H9 (cell line): ENCODE measurements around the gene SHISA8. TPM values are rescaled to one million over a fixed set of nuclear protein-coding genes. Genes with fewer than 3 reads are reported as not detected.

Source experiments
- DNase-seq: peaks from one replicate; pipeline ENCODE4 v3.0.0-alpha.2; 2017
- H2AFZ ChIP-seq: one replicate; pipeline ENCODE4 v1.6.1; 2013; ENCODE audit warnings: mild to moderate bottlenecking, low read length, control low read depth, moderate library complexity
- H2AK5ac ChIP-seq: 2 replicates; pipeline ENCODE4 v1.6.1; 2013; ENCODE audit warnings: low read length, control low read depth, mixed read lengths; ENCODE audit not compliant: insufficient read length
- H2BK120ac ChIP-seq: one replicate; pipeline ENCODE4 v1.6.1; 2013; ENCODE audit warnings: low read depth, mild to moderate bottlenecking, low read length, control low read depth, inconsistent platforms; ENCODE audit not compliant: poor library complexity, severe bottlenecking
- H2BK12ac ChIP-seq: 2 replicates; pipeline ENCODE4 v1.6.1; 2013; ENCODE audit warnings: low read length, control low read depth, mixed read lengths, low read depth; ENCODE audit not compliant: insufficient read length
- H2BK15ac ChIP-seq: 2 replicates; pipeline ENCODE4 v1.6.1; 2013; ENCODE audit warnings: low read depth, low read length, control low read depth
- H2BK20ac ChIP-seq: one replicate; pipeline ENCODE4 v1.6.1; 2013; ENCODE audit warnings: low read depth, mild to moderate bottlenecking, low read length, control low read depth, inconsistent platforms; ENCODE audit not compliant: poor library complexity, severe bottlenecking
- H2BK5ac ChIP-seq: 2 replicates; pipeline ENCODE4 v1.6.1; 2013; ENCODE audit warnings: low read length, control low read depth, mixed read lengths; ENCODE audit not compliant: insufficient read length
- H3K14ac ChIP-seq: 2 replicates; pipeline ENCODE4 v1.6.1; 2013; ENCODE audit warnings: low read length, control low read depth; ENCODE audit not compliant: insufficient read depth
- H3K18ac ChIP-seq: 2 replicates; pipeline ENCODE4 v1.6.1; 2013; ENCODE audit warnings: low read depth, mild to moderate bottlenecking, mixed read lengths, low read length, control low read depth; ENCODE audit not compliant: insufficient read length
- H3K23ac ChIP-seq: 2 replicates; pipeline ENCODE4 v1.6.1; 2013; ENCODE audit warnings: low read length, control low read depth, mixed read lengths, low read depth; ENCODE audit not compliant: insufficient read length
- H3K23me2 ChIP-seq: 2 replicates; pipeline ENCODE4 v1.6.1; 2013; ENCODE audit warnings: low read depth, mild to moderate bottlenecking, mixed read lengths, low read length, control low read depth; ENCODE audit not compliant: insufficient read length, poor library complexity, severe bottlenecking
- H3K27ac ChIP-seq: 2 replicates; pipeline ENCODE4 v1.5.1; 2013; ENCODE audit warnings: low read length, control low read depth, mixed read lengths, low read depth; ENCODE audit not compliant: insufficient read length
- H3K27me3 ChIP-seq: 2 replicates; pipeline ENCODE4 v1.6.1; 2013; ENCODE audit warnings: low read length, control low read depth, inconsistent platforms; ENCODE audit not compliant: insufficient read depth
- H3K4ac ChIP-seq: 2 replicates; pipeline ENCODE4 v1.6.1; 2013; ENCODE audit warnings: low read depth, mild to moderate bottlenecking, control low read depth, inconsistent platforms, low read length, moderate library complexity
- H3K4me1 ChIP-seq: 2 replicates; pipeline ENCODE4 v1.6.1; 2013; ENCODE audit warnings: low read length, control low read depth, inconsistent platforms; ENCODE audit not compliant: insufficient read depth
- H3K4me2 ChIP-seq: 2 replicates; pipeline ENCODE4 v1.6.1; 2013; ENCODE audit warnings: low read length, control low read depth, mixed read lengths; ENCODE audit not compliant: insufficient read length, insufficient read depth
- H3K56ac ChIP-seq: 2 replicates; pipeline ENCODE4 v1.6.1; 2013; ENCODE audit warnings: low read depth, mild to moderate bottlenecking, mixed read lengths, low read length, control low read depth; ENCODE audit not compliant: insufficient read length
- H3K79me1 ChIP-seq: 2 replicates; pipeline ENCODE4 v1.6.1; 2013; ENCODE audit warnings: low read depth, mild to moderate bottlenecking, moderate library complexity, low read length, control low read depth, inconsistent platforms; ENCODE audit not compliant: insufficient read depth, poor library complexity, severe bottlenecking
- H3K79me2 ChIP-seq: 2 replicates; pipeline ENCODE4 v1.6.1; 2013; ENCODE audit warnings: low read length, control low read depth, inconsistent platforms; ENCODE audit not compliant: insufficient read depth
- H3K9ac ChIP-seq: 2 replicates; pipeline ENCODE4 v1.6.1; 2013; ENCODE audit warnings: low read length, control low read depth, mixed read lengths; ENCODE audit not compliant: insufficient read length; ENCODE audit errors: extremely low read depth
- H3K9me3 ChIP-seq: one replicate; pipeline ENCODE4 v1.6.1; 2013; ENCODE audit warnings: low read depth, low read length, inconsistent platforms; ENCODE audit not compliant: control insufficient read depth
- H3T11ph ChIP-seq: one replicate; pipeline ENCODE4 v1.6.1; 2013; ENCODE audit warnings: mild to moderate bottlenecking, low read length, control low read depth, inconsistent platforms
- H4K20me1 ChIP-seq: one replicate; pipeline ENCODE4 v1.6.1; 2013; ENCODE audit not compliant: control insufficient read depth, insufficient read length, insufficient read depth
- H4K5ac ChIP-seq: 2 replicates; pipeline ENCODE4 v1.6.1; 2013; ENCODE audit warnings: low read depth, mild to moderate bottlenecking, mixed read lengths, low read length, control low read depth; ENCODE audit not compliant: insufficient read length
- H4K8ac ChIP-seq: replicated peaks from 2 replicates; pipeline ENCODE4 v1.6.1; 2013; ENCODE audit warnings: low read length, control low read depth, mixed read lengths, low read depth; ENCODE audit not compliant: insufficient read length
- H4K91ac ChIP-seq: 2 replicates; pipeline ENCODE4 v1.6.1; 2013; ENCODE audit warnings: low read depth, mild to moderate bottlenecking, moderate library complexity, mixed read lengths, low read length, control low read depth; ENCODE audit not compliant: insufficient read length
- H3K27ac Mint-ChIP-seq, 3 experiments: 2 replicates in 2 of 3; 3 replicates in 1 of 3; pipeline ENCODE4 v1.8.0; 2020 to 2021; ENCODE audit warnings: mixed read lengths in 3 of 3, mild to moderate bottlenecking in 1 of 3, moderate library complexity in 1 of 3
- H3K27me3 Mint-ChIP-seq: 2 replicates; pipeline ENCODE4 v1.8.0; 2021; ENCODE audit warnings: low read depth, mild to moderate bottlenecking, moderate library complexity, mixed read lengths
- H3K36me3 Mint-ChIP-seq, 3 experiments: 2 replicates in 2 of 3; 3 replicates in 1 of 3; pipeline ENCODE4 v1.8.0; 2020 to 2021; ENCODE audit warnings: low read depth in 3 of 3, mixed read lengths in 3 of 3; ENCODE audit not compliant: insufficient read depth in 1 of 3
- H3K4me1 Mint-ChIP-seq, 2 experiments: 2 replicates each; pipeline ENCODE4 v1.8.0; 2020; ENCODE audit warnings: mixed read lengths in 2 of 2
- H3K4me3 Mint-ChIP-seq, 2 experiments: 2 replicates in 1 of 2; 3 replicates in 1 of 2; pipeline ENCODE4 v1.8.0; 2020 to 2021; ENCODE audit warnings: mild to moderate bottlenecking in 2 of 2, mixed read lengths in 2 of 2, moderate library complexity in 1 of 2
- H3K9me3 Mint-ChIP-seq, 2 experiments: 2 replicates in 1 of 2; 3 replicates in 1 of 2; pipeline ENCODE4 v1.8.0; 2020; ENCODE audit warnings: mild to moderate bottlenecking in 2 of 2, mixed read lengths in 2 of 2, moderate library complexity in 1 of 2
- CTCF ChIP-seq: fragments of 200-600 bp; sonication (generic); conservative IDR thresholded peaks from 3 replicates; pipeline ENCODE4 v1.8.0; 2021; ENCODE audit warnings: antibody characterized with exemption, mild to moderate bottlenecking
- WGBS: extraction: QIAGEN DNeasy Blood & Tissue Kit; methylation state at CpG from one replicate; pipeline ENCODE4 v1.1.7; 2013; ENCODE audit warnings: missing lambda C conversion rate, low lambda C conversion rate, mixed read lengths; ENCODE audit not compliant: insufficient read length; ENCODE audit errors: extremely low coverage; 5-methylcytosine and 5-hydroxymethylcytosine counted together
- total RNA-seq: library from RNA; stranded (reverse); gene quantifications from 2 replicates; pipeline ENCODE4 v1.2.1, GENCODE V29; 2021

SHISA8 gene
- total RNA-seq, 1 experiment from 2014 or later: 1.4 TPM

GRCh38 chr22:41875531-41876270 is 39.2 kb downstream of the SHISA8 start:
- H3K27ac Mint-ChIP-seq: peak overlapping the region in 1 of 3 experiments; percentile 74; a peak in 2 of 7 replicates
- Histone ChIP-seq H4K91ac (no peak overlapping the region), H4K5ac (no peak overlapping the region), H3K9ac (no peak overlapping the region), H2BK20ac (no peak overlapping the region), H3K18ac (no peak overlapping the region), H4K8ac (no peak overlapping the region), H3K4me2 (no peak overlapping the region), H2BK120ac (no peak overlapping the region), H3K27ac (no peak overlapping the region), H3K23me2 (no peaks in the 10 kb centered on the region), H3K9me3 (no peaks in the 10 kb centered on the region), H3K23ac (no peak overlapping the region), H3K27me3 (no peaks in the 10 kb centered on the region), H3K79me2 (no peaks in the 10 kb centered on the region), H2BK5ac (no peak overlapping the region), H3K4me1 (no peaks in the 10 kb centered on the region), H2BK12ac (no peak overlapping the region), H2AK5ac (no peak overlapping the region), H3K56ac (no peak overlapping the region), H3K14ac (no peak overlapping the region), H2AFZ (no peak overlapping the region), H4K20me1 (no peaks in the 10 kb centered on the region), H3T11ph (no peak overlapping the region), H3K4ac (no peak overlapping the region), H3K79me1 (no peaks in the 10 kb centered on the region), H2BK15ac (no peak overlapping the region)
- peaks cover 36 to 90% (median 80%) of the 10 kb centered on the region in 3 experiments; a peak in 6 of 7 replicates for H3K36me3 Mint-ChIP-seq
- no peak for DNase-seq
- no peaks in the 10 kb centered on the region for H3K9me3 Mint-ChIP-seq
- no CpG with 5 or more reads among the region's 10 CpGs for WGBS
- H3K4me3 Mint-ChIP-seq: no peak overlapping the region
- TF ChIP-seq CTCF: no peak
- no peaks in the 10 kb centered on the region for H3K4me1 Mint-ChIP-seq
- no peaks in the 10 kb centered on the region for H3K27me3 Mint-ChIP-seq
